Astrocyte (in vitro differentiated cells and primary cell): ENCODE measurements around the gene EMX2.

Experiments used
- CTCF ChIP-seq: IDR thresholded peaks from 2 replicates; pipeline ENCODE4 v1.5.1; 2011; ENCODE audit warnings: low read depth, mild to moderate bottlenecking, inconsistent platforms, low read length, moderate library complexity; ENCODE audit not compliant: insufficient read depth
- EZH2 ChIP-seq: IDR thresholded peaks from 2 replicates; pipeline ENCODE4 v1.6.1; 2012; ENCODE audit warnings: mild to moderate bottlenecking, low read length, inconsistent platforms; ENCODE audit not compliant: insufficient read depth

DNA sequence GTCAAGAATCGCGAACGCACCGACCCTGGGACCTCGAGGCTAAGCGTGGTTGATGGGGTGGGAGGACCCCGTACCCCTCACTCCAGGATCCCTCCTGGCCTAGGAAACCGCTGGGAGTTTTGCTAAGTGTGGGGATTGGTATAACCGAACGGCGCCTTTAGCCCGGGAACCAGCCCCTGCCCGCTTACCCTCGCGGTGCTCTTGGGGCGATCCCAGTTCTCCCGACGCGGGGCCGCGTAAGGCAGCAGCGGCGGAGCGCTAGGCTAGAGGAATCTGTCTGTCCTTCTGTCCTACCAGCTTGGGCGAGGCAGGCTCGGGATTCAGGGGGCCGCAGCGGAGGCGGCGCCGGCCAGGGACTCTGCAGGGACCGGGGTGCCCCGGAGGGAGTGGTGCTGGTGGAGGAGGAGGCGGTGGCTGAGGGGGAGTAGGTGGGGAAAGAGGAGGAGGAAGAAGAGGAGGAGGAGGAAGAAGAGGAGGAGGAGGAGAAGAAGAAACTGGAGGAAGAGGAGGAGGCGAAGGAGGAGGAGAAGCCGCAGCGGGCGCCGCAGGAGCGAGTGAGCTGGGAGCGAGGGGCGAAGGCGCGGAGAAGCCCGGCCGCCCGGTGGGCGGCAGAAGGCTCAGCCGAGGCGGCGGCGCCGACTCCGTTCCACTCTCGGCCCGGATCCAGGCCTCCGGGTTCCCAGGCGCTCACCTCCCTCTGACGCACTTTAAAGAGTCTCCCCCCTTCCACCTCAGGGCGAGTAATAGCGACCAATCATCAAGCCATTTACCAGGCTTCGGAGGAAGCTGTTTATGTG lies 439 bp upstream of the EMX2 start:
- TF ChIP-seq CTCF, result no peak
- peak; percentile 98 for TF ChIP-seq EZH2
